Measurements from ENCODE around the gene BRD3. TPM values are rescaled to one million over a fixed set of nuclear protein-coding genes. Genes with fewer than 3 reads are reported as not detected.

Gene BRD3
- total RNA-seq, 1 donor from 2014 or later = 38.4 TPM

GRCh38 chr9:134052491-134052890 lies 15.3 kb downstream of the BRD3 start:
- Histone ChIP-seq H3K4me1 (peaks cover 25% of the 10 kb centered on the region), H3K27ac (no peak overlapping the region), H3K4me3 (no peak overlapping the region), H3K27me3 (no peaks in the 10 kb centered on the region), H3K9me3 (no peaks in the 10 kb centered on the region), H3K36me3 (peaks cover 56% of the 10 kb centered on the region)
- TF ChIP-seq CTCF (IDR thresholded peaks at IDR 0.05) = no peak
- ATAC-seq (no peak), DNase-seq (no peak)
- intact Hi-C loops (cut with DNase I) = no loop called here

- peaks cover 68% of the 10 kb centered on the region for H3K36me3 ChIP-seq
- no peak overlapping the region for H3K4me3 ChIP-seq
- H3K9me3 ChIP-seq = no peaks in the 10 kb centered on the region
- no peak for ATAC-seq
- H3K27me3 ChIP-seq = no peaks in the 10 kb centered on the region
- no peak overlapping the region for H3K27ac ChIP-seq
- intact Hi-C loops (cut with DNase I) = no loop called here
- DNase-seq = no peak
- peaks cover 14% of the 10 kb centered on the region for H3K4me1 ChIP-seq
- TF ChIP-seq CTCF (IDR thresholded peaks at IDR 0.05) = no peak
Observed at GRCh38 chr9:134051319-134051718, 16.5 kb downstream of the BRD3 start.

GRCh38 chr9:134050726-134051125 lies 17.1 kb downstream of the BRD3 start:
- no peak for TF ChIP-seq CTCF (IDR thresholded peaks at IDR 0.05)
- peaks cover 8% of the 10 kb centered on the region for H3K4me1 ChIP-seq
- ATAC-seq (no peak), DNase-seq (no peak)
- peaks cover 74% of the 10 kb centered on the region for H3K36me3 ChIP-seq
- H3K27me3 ChIP-seq = no peaks in the 10 kb centered on the region
- H3K4me3 ChIP-seq = no peak overlapping the region
- H3K9me3 ChIP-seq = no peaks in the 10 kb centered on the region
- no peak overlapping the region for H3K27ac ChIP-seq
- intact Hi-C loops (cut with DNase I) = no loop called here

- Histone ChIP-seq H3K4me3 (no peak overlapping the region), H3K9me3 (no peaks in the 10 kb centered on the region), H3K27me3 (no peaks in the 10 kb centered on the region), H3K27ac (no peak overlapping the region), H3K4me1 (peaks cover under 1% of the 10 kb centered on the region), H3K36me3 (peaks cover 81% of the 10 kb centered on the region)
- DNase-seq = no peak
- TF ChIP-seq CTCF (IDR thresholded peaks at IDR 0.05) = no peak
- ATAC-seq = no peak
- intact Hi-C loops (cut with DNase I) = no loop called here
Observed at GRCh38 chr9:134049772-134050588, 17.8 kb downstream of the BRD3 start.

GRCh38 chr9:134049236-134049635 lies 18.6 kb downstream of the BRD3 start:
- DNase-seq = no peak

More at GRCh38 chr9:134049236-134049635, 18.6 kb downstream of the BRD3 start:
- no peak for TF ChIP-seq CTCF (IDR thresholded peaks at IDR 0.05)
- H3K4me3 ChIP-seq = no peak overlapping the region
- intact Hi-C loops (cut with DNase I) = no loop called here
- no peak overlapping the region for H3K27ac ChIP-seq
- peaks cover 89% of the 10 kb centered on the region for H3K36me3 ChIP-seq
- no peaks in the 10 kb centered on the region for H3K9me3 ChIP-seq
- no peaks in the 10 kb centered on the region for H3K4me1 ChIP-seq
- peak; percentile 19 for ATAC-seq
- no peaks in the 10 kb centered on the region for H3K27me3 ChIP-seq
